NCI-H526 treated with DMSO at 0.1 percent for 48 hours (cell line): ENCODE data around the gene GAD2.
"Not testable (repeated sequence)": the region's sequence is repeated elsewhere in the genome, so short reads cannot be mapped to it uniquely, and the experiment has no call there.

Source experiments
- DNase-seq: peaks from one replicate; lab custom pipeline; 2025; lab: John Stamatoyannopoulos, UW

GAD2 gene

DNA sequence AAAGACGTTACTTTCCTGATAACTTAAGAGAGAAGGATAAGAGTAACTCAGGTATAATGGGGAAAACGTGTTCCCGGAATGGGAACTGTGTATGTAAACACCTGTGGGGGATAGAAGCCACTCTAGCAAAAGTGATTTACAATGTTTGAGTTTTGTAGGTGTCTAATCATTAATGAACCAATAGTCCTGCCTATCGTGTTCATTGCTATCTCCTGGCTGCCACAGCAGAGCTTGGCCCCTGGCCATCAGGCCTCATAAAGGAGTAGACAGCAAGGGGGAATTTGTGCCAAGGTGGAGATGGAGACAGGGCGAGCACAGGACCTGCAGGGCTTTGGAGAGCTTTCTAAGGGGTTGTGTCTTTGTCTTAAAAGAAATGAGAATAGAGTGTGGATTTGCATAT, 102.1 kb downstream of the GAD2 start:
- DNase-seq: no peak

DNA sequence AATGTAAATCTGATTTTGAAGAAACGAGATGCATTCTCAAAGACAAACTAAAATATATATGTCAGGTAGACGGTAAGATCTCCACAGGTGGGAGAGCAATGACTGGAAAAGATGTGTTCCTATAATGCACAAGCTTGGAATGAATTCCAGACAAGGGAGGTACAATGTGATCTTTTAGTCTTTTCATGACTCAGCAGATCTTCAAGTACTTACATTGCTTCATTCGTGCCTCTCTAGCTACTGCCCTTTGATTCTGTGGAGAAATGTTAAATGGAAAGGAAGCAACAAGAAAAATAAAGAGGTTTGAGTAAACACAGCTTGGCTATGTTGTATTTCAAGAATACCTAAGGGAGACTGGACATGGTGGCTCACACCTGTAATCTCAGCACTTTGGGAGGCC, 106.6 kb downstream of the GAD2 start:
- no peak for DNase-seq

DNA sequence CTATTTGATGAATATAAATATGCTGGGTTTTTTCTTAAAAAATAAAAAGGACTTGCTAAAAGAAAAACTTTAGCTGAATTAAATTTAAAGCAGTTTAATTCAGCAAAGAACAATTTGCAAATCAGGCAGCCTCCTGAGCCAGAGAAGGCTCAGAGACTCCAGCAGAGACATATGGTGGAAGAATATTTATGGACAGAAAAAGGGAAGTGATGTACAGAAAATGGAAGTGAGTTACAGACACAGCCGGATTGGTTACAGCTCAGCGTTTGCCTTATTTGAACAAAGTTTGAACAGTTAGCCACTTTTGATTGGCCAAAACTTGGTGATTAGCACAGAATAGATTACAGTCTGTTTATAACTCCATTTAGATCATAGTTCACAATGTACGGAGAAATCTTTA, 110.3 kb downstream of the GAD2 start:
- DNase-seq: no peak

DNA sequence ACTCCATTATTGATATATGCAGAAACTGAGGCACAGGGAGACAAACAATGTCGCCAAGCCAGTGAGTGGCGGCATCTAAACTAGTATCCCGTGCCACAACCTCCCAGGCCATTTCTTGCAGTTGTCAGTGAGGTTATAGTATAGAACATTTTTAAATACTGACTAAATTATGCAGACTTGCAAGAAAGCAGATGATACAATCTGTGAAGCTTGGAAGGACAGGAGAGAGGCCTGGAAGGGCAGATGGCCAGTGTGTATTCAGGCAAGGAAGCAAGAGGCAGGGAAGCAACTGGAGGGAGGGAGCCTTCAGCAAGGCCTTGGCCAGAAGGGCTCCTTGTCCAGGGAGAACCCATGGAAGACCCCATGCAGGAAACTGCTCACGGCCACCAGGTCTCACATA, 111.2 kb downstream of the GAD2 start:
- no peak for DNase-seq

DNA sequence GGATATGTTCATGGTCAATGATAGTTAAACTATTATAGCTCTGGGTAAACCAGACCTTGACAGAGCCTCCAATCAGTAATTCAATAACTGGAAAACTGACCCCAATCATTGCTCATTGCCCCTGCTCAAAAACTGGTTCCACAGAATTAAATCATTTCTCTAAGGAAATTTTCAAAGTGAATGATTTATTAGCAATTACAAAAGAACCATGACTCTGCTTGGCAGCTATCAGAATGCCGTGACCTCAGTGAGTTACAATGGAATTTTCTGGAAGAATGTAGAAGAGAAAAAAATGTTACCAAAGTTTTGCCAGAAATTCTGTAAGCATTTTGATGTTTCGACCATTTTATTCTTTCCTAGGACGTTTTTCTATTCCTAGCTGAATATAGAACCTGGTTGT, 114.8 kb downstream of the GAD2 start:
- no peak for DNase-seq

DNA sequence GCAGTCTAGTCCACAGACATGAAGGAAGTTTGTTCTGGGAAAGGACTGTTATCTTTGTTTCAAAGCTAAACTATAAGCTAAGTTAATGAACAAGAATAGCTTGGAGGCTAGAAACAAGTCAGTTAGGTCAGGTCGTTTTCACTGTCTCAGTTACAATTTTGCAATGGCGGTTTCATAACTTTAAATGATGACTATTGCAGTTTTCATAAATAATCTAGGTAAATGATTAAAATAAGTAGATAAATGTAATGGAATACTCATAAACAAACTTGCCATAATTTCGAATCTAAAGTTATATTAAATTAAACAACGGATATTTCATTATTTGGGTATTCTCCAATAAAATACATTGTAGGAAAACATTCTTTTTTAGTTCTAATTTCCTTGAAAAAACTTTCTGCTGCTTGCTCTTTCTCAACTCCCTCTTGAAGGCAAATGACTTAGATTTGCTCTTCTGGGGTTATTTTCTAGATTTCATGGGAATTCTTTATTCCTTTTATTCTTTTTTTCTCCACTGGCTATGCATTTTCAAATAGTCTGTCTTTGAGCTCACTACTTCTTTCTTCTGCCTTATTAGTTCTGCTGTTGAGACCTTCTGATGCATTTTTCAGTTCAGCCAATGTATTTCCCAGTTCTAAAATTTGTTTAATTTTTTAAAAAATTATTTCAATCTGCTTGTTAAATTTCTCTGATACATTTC, 117.8 kb downstream of the GAD2 start:
- DNase-seq: no peak

DNA sequence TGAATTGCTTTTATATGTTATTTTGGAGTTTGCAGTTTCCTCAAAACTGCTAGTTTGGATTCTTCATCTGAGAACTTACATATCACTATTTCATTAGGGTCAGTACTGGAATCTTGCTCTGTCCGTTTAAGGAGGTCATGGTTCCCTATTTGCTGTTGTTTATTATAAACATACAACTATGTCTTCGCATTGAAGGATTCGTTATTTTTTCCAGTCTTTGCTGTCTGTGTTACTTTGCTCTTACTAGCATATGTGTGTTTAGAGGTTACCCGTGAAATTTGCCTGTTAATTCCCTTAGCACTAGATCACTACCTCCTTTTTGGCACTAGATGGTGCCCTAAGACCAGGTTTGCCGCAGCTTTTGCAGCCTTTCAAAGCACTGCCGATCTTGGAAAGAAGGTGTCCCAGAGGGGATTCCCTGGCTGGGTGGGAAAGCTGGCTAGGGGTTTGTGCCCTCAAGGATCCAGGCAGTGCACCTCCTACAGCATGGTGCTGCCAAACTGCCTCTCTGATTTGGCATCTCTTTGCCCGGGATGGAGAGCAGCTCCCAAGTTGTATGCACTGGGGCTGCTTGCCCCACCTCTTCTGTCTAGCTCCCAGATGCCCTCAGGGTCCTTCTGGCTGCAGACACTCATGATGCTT, 118.5 kb downstream of the GAD2 start:
- peak; percentile 38 for DNase-seq

DNA sequence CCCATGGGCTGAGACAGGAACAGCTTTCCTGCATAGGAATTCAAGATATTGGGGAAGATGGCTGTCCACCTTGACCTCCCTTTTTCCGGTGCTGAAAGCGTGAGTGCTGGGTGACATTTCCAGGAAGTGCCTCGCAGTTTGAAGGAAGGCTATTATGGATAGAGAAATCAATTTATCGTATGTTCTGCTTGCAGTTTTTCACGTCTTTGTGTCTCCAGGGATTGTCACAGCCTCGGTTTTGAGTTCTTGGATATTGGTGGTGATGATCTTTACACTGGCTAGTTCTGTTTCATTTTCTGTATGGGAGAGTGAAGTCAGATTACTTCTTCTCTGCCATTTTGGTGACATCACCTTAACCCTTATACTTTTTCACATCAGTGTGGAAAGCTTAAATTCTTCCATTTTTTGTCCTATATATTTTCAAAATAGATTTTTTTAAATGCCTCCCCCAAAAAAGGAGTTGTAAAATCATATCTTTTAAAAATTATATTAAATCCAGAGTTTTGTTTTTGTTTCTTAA, 119.1 kb downstream of the GAD2 start:
- DNase-seq: no peak

DNA sequence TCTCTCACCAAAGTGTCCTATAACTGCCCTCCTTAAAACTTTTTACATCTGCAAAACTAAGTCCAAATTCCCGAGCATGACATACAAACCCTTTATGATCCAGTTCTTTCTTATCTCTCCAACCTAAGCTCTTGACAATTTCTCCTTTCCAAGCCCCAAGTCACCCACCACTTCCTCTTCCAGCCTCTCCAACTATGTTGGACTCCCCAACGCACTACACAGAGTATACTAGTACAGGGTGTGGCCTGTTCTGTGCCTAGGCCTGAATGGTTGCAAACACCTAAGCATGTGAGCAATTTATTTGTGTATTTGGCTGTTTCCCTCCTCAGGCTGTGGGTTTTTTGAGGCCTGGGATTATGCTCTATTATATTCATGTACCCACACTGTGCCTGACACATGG, 120.4 kb downstream of the GAD2 start:
- no peak for DNase-seq

DNA sequence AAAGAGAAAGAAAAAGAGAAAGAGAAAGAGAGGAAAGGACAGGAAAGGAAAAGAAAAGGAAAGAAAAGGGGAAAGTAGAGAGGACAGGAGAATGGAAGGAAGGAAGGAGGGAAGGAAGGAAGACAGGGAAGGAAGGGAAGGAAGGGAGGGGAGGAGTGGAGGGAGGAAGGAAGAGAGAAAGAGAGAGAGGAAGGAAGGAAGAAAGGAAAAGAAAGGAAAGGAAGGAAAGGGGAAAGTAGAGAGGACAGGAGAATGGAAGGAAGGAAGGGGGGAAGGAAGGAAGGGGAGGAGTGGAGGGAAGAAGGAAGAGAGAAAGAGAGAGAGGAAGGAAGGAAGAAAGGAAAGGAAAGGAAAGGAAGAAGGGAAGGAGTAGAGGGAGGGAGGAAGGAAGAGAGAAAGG, 125.1 kb downstream of the GAD2 start:
- DNase-seq: no peak

DNA sequence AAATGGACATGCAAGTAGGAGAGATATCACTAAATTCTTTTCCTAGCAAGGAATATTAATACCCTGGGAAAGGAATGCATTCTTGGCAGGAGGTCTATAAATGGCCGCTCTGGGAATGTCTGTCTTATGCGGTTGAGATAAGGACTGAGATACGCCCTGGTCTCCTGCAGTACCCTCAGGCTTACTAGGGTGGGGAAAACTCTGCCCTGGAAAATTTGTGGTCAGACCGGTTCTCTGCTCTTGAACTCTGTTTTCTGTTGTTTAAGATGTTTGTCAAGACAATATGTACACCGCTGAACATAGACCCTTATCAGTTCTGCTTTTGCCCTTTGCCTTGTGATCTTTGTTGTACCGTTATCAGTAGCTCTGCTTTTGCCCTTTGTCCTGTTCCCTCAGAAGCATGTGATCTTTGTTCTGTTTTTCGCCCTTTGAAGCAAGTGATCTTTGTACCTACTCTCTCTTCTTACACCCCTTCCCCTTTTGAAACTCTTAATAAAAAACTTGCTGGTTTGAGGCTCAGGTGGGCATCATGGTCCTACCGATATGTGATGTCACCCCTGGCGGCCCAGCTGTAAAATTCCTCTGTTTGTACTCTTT, 132.3 kb downstream of the GAD2 start:
- DNase-seq: not testable (repeated sequence)
